ENCODE data around the gene ZNF544.

The ZNF544 gene

GRCh38 chr19:58209577-58209976, 19.1 kb upstream of the ZNF544 start:
- DNase-seq (ENCODE audit: insufficient read length, low spot score): no peak
- FAIRE-seq: no peak
- no peak for TF ChIP-seq POLR2AphosphoS5 (IDR thresholded peaks at IDR 0.05; ENCODE audit: low read depth, low read length)
- no peak for TF ChIP-seq POU2F2 (IDR thresholded peaks at IDR 0.05; ENCODE audit: low read depth, low read length)
- TF ChIP-seq POLR2A (IDR thresholded peaks at IDR 0.05; ENCODE audit: low read depth, low read length): no peak
- no peak for TF ChIP-seq SPI1 (IDR thresholded peaks at IDR 0.05; ENCODE audit: low read depth, low read length)
- no peak for TF ChIP-seq TAF1 (IDR thresholded peaks at IDR 0.05; ENCODE audit: low read depth, low read length)
- TF ChIP-seq PAX5 (IDR thresholded peaks at IDR 0.05; ENCODE audit: insufficient read depth, low read length, severe bottlenecking): no peak

GRCh38 chr19:58212336-58213074, 16.2 kb upstream of the ZNF544 start:
- FAIRE-seq: no peak
- TF ChIP-seq POLR2A (IDR thresholded peaks at IDR 0.05; ENCODE audit: low read depth, low read length): no peak
- no peak for TF ChIP-seq PAX5 (IDR thresholded peaks at IDR 0.05; ENCODE audit: insufficient read depth, low read length, severe bottlenecking)
- TF ChIP-seq POU2F2 (IDR thresholded peaks at IDR 0.05; ENCODE audit: low read depth, low read length): no peak
- TF ChIP-seq POLR2AphosphoS5 (IDR thresholded peaks at IDR 0.05; ENCODE audit: low read depth, low read length): no peak
- TF ChIP-seq SPI1 (IDR thresholded peaks at IDR 0.05; ENCODE audit: low read depth, low read length): no peak
- TF ChIP-seq TAF1 (IDR thresholded peaks at IDR 0.05; ENCODE audit: low read depth, low read length): no peak
- DNase-seq (ENCODE audit: insufficient read length, low spot score): no peak

- TF ChIP-seq POU2F2 (IDR thresholded peaks at IDR 0.05; ENCODE audit: low read depth, low read length) (no peak), POLR2AphosphoS5 (IDR thresholded peaks at IDR 0.05; ENCODE audit: low read depth, low read length) (no peak), PAX5 (IDR thresholded peaks at IDR 0.05; ENCODE audit: insufficient read depth, low read length, severe bottlenecking) (no peak), TAF1 (IDR thresholded peaks at IDR 0.05; ENCODE audit: low read depth, low read length) (no peak), POLR2A (IDR thresholded peaks at IDR 0.05; ENCODE audit: low read depth, low read length) (no peak), SPI1 (IDR thresholded peaks at IDR 0.05; ENCODE audit: low read depth, low read length) (no peak)
- no peak for DNase-seq (ENCODE audit: insufficient read length, low spot score)
- FAIRE-seq: no peak
Observed at GRCh38 chr19:58213075-58213369, 15.7 kb upstream of the ZNF544 start.

- no peak for FAIRE-seq
- TF ChIP-seq POLR2A (IDR thresholded peaks at IDR 0.05; ENCODE audit: low read depth, low read length) (no peak), TAF1 (IDR thresholded peaks at IDR 0.05; ENCODE audit: low read depth, low read length) (no peak), POU2F2 (IDR thresholded peaks at IDR 0.05; ENCODE audit: low read depth, low read length) (no peak), SPI1 (IDR thresholded peaks at IDR 0.05; ENCODE audit: low read depth, low read length) (no peak), POLR2AphosphoS5 (IDR thresholded peaks at IDR 0.05; ENCODE audit: low read depth, low read length) (no peak), PAX5 (IDR thresholded peaks at IDR 0.05; ENCODE audit: insufficient read depth, low read length, severe bottlenecking) (no peak)
- DNase-seq (ENCODE audit: insufficient read length, low spot score): no peak
Observed at GRCh38 chr19:58217069-58217481, 11.6 kb upstream of the ZNF544 start.

- FAIRE-seq (no peak), DNase-seq (ENCODE audit: insufficient read length, low spot score) (no peak)
- TF ChIP-seq POU2F2 (IDR thresholded peaks at IDR 0.05; ENCODE audit: low read depth, low read length): no peak
- TF ChIP-seq TAF1 (IDR thresholded peaks at IDR 0.05; ENCODE audit: low read depth, low read length): no peak
- no peak for TF ChIP-seq POLR2AphosphoS5 (IDR thresholded peaks at IDR 0.05; ENCODE audit: low read depth, low read length)
- no peak for TF ChIP-seq POLR2A (IDR thresholded peaks at IDR 0.05; ENCODE audit: low read depth, low read length)
- no peak for TF ChIP-seq SPI1 (IDR thresholded peaks at IDR 0.05; ENCODE audit: low read depth, low read length)
- no peak for TF ChIP-seq PAX5 (IDR thresholded peaks at IDR 0.05; ENCODE audit: insufficient read depth, low read length, severe bottlenecking)
Observed at GRCh38 chr19:58217607-58218391, 10.9 kb upstream of the ZNF544 start.

GRCh38 chr19:58218899-58219298, 9.8 kb upstream of the ZNF544 start:
- no peak for FAIRE-seq
- TF ChIP-seq PAX5 (IDR thresholded peaks at IDR 0.05; ENCODE audit: insufficient read depth, low read length, severe bottlenecking): no peak
- TF ChIP-seq POLR2A (IDR thresholded peaks at IDR 0.05; ENCODE audit: low read depth, low read length): no peak
- no peak for TF ChIP-seq POU2F2 (IDR thresholded peaks at IDR 0.05; ENCODE audit: low read depth, low read length)
- no peak for TF ChIP-seq POLR2AphosphoS5 (IDR thresholded peaks at IDR 0.05; ENCODE audit: low read depth, low read length)
- no peak for DNase-seq (ENCODE audit: insufficient read length, low spot score)

- DNase-seq (ENCODE audit: insufficient read length, low spot score): no peak
- FAIRE-seq: peak; percentile 20
- no peak for TF ChIP-seq POU2F2 (IDR thresholded peaks at IDR 0.05; ENCODE audit: low read depth, low read length)
- no peak for TF ChIP-seq POLR2AphosphoS5 (IDR thresholded peaks at IDR 0.05; ENCODE audit: low read depth, low read length)
- no peak for TF ChIP-seq TAF1 (IDR thresholded peaks at IDR 0.05; ENCODE audit: low read depth, low read length)
- TF ChIP-seq SPI1 (IDR thresholded peaks at IDR 0.05; ENCODE audit: low read depth, low read length): no peak
- TF ChIP-seq POLR2A (IDR thresholded peaks at IDR 0.05; ENCODE audit: low read depth, low read length): no peak
Observed at GRCh38 chr19:58227964-58228584, 640 bp upstream of the ZNF544 start.

DNA sequence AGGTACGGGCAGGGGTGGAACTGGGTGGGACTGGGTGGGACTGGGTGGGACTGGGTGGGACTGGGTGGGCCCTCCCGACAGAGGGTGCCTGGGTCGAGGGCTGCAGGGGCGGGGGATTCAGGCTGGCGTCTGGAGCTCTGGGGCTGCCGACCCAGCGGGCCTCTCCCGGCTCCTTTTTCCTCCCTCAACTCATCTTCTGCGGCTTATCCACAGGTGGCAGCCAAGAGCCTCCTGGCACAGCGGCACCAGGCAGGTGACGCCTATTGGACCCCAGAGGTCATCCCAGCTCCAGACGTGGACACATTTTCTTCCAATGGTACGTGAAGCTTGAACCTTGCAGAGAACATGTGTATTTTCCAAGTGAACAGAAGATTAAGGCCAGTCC, 533 bp downstream of the ZNF544 start:
- FAIRE-seq (no peak), DNase-seq (ENCODE audit: insufficient read length, low spot score) (no peak)
- TF ChIP-seq POLR2AphosphoS5 (IDR thresholded peaks at IDR 0.05; ENCODE audit: low read depth, low read length): 0 out of 2 replicates have a peak, but pooled peaks have one; percentile 9
- TF ChIP-seq TAF1 (IDR thresholded peaks at IDR 0.05; ENCODE audit: low read depth, low read length): no peak

DNA sequence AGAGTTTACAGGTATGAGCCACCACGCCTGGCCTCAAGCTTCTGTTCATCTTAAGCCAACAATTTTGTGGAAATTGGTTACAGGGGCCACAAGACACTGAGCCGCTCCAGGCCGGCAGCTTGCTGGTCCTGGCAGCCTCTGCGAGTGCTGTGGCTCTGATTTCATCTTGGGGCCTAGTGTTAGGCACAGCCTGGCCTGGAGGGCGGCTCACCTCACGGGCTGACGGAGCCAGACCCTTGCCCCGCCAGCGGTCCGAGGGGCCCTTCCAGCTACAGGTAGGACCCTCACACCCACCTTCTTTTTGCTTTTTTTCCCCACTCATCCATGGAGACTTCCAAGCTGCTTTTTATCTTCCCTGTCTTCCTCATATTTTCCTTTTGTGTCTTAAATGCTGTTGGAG, 8.6 kb downstream of the ZNF544 start:
- FAIRE-seq: no peak
- DNase-seq (ENCODE audit: insufficient read length, low spot score): no peak
- TF ChIP-seq PAX5 (IDR thresholded peaks at IDR 0.05; ENCODE audit: insufficient read depth, low read length, severe bottlenecking) (no peak), POU2F2 (IDR thresholded peaks at IDR 0.05; ENCODE audit: low read depth, low read length) (no peak), POLR2A (IDR thresholded peaks at IDR 0.05; ENCODE audit: low read depth, low read length) (no peak), POLR2AphosphoS5 (IDR thresholded peaks at IDR 0.05; ENCODE audit: low read depth, low read length) (no peak), TAF1 (IDR thresholded peaks at IDR 0.05; ENCODE audit: low read depth, low read length) (no peak)

Measured in GM12891 (cell line).